Nucleus accumbens (tissue), 56 donors: ENCODE data around the gene PDE4D.

Source experiments
- DNase-seq, 56 donors: peaks; one replicate each; lab custom pipeline; 2025; lab: John Stamatoyannopoulos, UW

Gene PDE4D

GRCh38 chr5:59206132-59206581 lies 687.4 kb downstream of the PDE4D start:
- no peak for DNase-seq

GRCh38 chr5:59204114-59204897 lies 689.2 kb downstream of the PDE4D start:
- no peak for DNase-seq

GRCh38 chr5:59199868-59200267 lies 693.7 kb downstream of the PDE4D start:
- DNase-seq: no peak

- no peak for DNase-seq
Observed at GRCh38 chr5:59198832-59199231, 694.7 kb downstream of the PDE4D start.

- peak in 1 of 56 donors; percentile 8 for DNase-seq
Observed at GRCh38 chr5:59198365-59198764, 695.2 kb downstream of the PDE4D start.

- DNase-seq: no peak
Observed at GRCh38 chr5:59197911-59198310, 695.6 kb downstream of the PDE4D start.

- no peak for DNase-seq
Observed at GRCh38 chr5:59193616-59194319, 699.8 kb downstream of the PDE4D start.

GRCh38 chr5:59190746-59191145 lies 702.8 kb downstream of the PDE4D start:
- DNase-seq: no peak

GRCh38 chr5:59189472-59190244 lies 703.9 kb downstream of the PDE4D start:
- DNase-seq: no peak

- DNase-seq: peak in 45 of 56 donors; percentile 1 to 71 (median 19)
Observed at GRCh38 chr5:59188419-59189225, 704.9 kb downstream of the PDE4D start.

GRCh38 chr5:59187857-59188256 lies 705.7 kb downstream of the PDE4D start:
- no peak for DNase-seq

GRCh38 chr5:59186623-59187022 lies 706.9 kb downstream of the PDE4D start:
- no peak for DNase-seq

- no peak for DNase-seq
Observed at GRCh38 chr5:59185757-59186385, 707.7 kb downstream of the PDE4D start.

GRCh38 chr5:59184769-59185168 lies 708.8 kb downstream of the PDE4D start:
- DNase-seq: no peak

- DNase-seq: no peak
Observed at GRCh38 chr5:59182760-59183159, 710.8 kb downstream of the PDE4D start.

- DNase-seq: no peak
Observed at GRCh38 chr5:59180515-59180914, 713.0 kb downstream of the PDE4D start.

- DNase-seq: no peak
Observed at GRCh38 chr5:59179704-59180103, 713.8 kb downstream of the PDE4D start.

- DNase-seq: no peak
Observed at GRCh38 chr5:59178482-59178881, 715.0 kb downstream of the PDE4D start.

GRCh38 chr5:59178071-59178470 lies 715.5 kb downstream of the PDE4D start:
- DNase-seq: no peak

GRCh38 chr5:59177644-59178043 lies 715.9 kb downstream of the PDE4D start:
- DNase-seq: no peak
